HG03175 (cell line): ENCODE data around the gene BBS5.

ENCODE experiments used
- ATAC-seq: cut with Tn5 transposase; IDR thresholded peaks from one replicate; pipeline ENCODE4 v1.9.1; 2021; ENCODE audit warnings: mild to moderate bottlenecking, moderate library complexity; ENCODE audit not compliant: unreplicated experiment

The BBS5 gene

DNA sequence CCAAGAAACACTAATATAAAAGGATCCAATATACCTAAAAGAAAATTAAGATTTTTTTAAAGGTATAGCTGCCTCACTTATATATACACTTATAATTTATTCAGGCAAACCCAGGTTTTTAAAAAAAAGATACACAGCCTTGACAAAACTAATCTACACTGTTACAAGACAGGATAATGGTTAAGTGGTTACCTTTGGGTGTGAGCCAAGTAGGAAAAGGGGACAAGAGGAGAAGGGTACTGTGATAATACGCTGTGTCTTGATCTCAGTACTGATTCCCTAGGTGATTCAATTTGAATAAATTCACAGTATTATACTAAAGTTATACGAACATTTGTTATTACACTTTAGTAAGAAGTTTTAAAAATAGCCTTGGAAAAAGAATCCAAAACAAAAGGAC lies 60.9 kb downstream of the BBS5 start:
- no peak for ATAC-seq

DNA sequence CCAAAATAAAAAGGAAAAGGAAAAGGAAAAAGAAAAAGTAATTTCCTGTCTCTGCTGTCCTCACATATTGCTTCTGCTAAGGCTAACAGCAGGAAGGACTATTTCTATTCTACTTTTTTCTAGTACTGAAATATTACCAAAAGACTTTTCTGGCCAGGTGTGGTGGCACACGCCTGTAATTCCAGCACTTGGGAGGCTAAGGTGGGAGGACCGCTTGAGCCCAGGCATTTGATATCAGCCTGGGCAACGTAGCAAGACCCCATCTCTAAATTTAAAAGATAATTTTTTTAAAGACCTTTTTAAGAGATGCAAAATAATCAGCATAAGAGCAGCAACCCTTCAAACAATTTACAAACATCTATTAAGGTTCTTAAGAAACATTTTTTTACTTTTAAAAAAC lies 63.1 kb downstream of the BBS5 start:
- ATAC-seq, result no peak

DNA sequence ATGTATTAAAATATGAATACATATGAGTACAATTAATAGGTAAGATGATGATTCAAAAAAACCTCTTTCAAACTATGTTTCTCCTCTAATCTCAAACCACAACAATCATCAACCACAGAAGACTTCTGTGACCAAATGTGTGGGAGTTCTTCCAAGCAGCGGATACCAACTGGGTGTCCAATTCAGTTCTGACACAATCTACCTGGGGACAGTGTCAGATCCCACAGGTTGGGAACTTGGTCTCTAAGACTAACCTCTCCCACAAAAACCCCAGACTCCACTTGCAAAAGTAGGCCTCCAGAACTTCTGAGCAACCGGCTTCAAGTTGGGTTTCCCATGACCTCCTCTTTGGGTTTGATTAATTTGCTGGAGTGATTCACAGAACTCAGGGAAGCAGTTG lies 67.5 kb downstream of the BBS5 start:
- ATAC-seq, result no peak
